Measurements from ENCODE around the gene CNGB1.

GRCh38 chr16:57970319-57970718 lies 609 bp downstream of the CNGB1 start:
- TF ChIP-seq CTCF (IDR thresholded peaks at IDR 0.05; ENCODE audit: borderline replicate concordance, extremely low read depth, low read length, poor library complexity, severe bottlenecking) (no peak), EZH2 (IDR thresholded peaks at IDR 0.05; ENCODE audit: borderline replicate concordance, low read depth, low read length, severe bottlenecking) (no peak)

All from DND-41 (cell line).